ENCODE results near the gene IRF9.

Gene IRF9

GRCh38 chr14:24147761-24148428 is 13.2 kb upstream of the IRF9 start:
- no peak for DNase-seq (ENCODE audit: low read depth in 2 of 2)

DNA sequence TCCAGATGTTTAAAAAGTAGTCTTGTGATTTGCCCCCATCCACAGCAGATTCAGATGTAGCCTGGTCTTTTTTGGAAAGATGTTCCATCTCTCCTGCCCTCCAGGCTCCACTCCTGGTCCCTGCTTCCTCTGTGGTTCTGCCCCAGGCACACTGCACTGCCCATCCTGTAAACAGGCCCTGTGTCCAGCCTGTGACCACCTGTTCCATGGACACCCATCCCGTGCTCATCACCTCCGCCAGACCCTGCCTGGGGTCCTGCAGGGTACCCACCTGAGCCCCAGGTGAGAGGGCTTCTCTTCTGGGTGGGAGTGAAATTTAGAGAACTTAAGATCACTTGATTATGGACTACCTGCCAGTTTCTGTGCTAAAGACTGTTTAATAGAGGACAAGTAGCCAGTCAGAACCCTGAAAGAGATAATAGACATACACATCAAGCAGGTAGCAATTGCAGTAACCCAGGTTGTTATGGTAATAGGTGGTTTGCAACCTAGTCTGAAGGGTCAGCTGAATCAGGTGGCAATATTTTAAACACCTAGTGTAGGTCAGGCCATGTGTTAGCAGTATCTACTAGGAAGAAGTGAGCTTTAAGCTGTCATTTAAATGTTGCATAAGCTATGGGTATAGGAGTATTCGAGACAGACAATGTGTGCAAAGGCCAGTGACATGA is 11.6 kb upstream of the IRF9 start:
- no peak for DNase-seq (ENCODE audit: low read depth in 2 of 2)

GRCh38 chr14:24150061-24150460 is 11.0 kb upstream of the IRF9 start:
- no peak for DNase-seq (ENCODE audit: low read depth in 2 of 2)

DNA sequence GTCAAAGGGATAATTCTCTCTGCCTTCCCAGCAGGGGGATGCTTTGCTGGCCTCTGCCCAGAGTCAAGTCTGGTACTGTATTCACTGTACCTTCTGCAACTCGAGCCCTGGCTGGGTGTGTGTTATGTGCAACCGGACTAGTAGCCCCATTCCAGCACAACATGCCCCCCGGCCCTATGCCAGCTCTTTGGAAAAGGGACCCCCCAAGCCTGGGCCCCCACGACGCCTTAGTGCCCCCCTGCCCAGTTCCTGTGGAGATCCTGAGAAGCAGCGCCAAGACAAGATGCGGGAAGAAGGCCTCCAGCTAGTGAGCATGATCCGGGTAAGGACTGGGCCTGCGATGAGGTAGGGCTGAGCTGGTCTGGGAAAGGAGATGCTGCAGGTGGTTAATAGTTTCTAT is 10.5 kb upstream of the IRF9 start:
- no peak for DNase-seq (ENCODE audit: low read depth in 2 of 2)

GRCh38 chr14:24150993-24151392 is 10.1 kb upstream of the IRF9 start:
- no peak for DNase-seq (ENCODE audit: low read depth in 2 of 2)

- DNase-seq (ENCODE audit: low read depth in 2 of 2), result no peak
These were observed 9.5 kb upstream of the IRF9 start for GRCh38 chr14:24151404-24152080.

GRCh38 chr14:24155100-24155499 is 6.0 kb upstream of the IRF9 start:
- no peak for DNase-seq (ENCODE audit: low read depth in 2 of 2)

GRCh38 chr14:24156840-24157239 is 4.2 kb upstream of the IRF9 start:
- DNase-seq (ENCODE audit: low read depth in 2 of 2), result no peak

GRCh38 chr14:24157331-24157730 is 3.7 kb upstream of the IRF9 start:
- DNase-seq (ENCODE audit: low read depth in 2 of 2), result no peak

DNA sequence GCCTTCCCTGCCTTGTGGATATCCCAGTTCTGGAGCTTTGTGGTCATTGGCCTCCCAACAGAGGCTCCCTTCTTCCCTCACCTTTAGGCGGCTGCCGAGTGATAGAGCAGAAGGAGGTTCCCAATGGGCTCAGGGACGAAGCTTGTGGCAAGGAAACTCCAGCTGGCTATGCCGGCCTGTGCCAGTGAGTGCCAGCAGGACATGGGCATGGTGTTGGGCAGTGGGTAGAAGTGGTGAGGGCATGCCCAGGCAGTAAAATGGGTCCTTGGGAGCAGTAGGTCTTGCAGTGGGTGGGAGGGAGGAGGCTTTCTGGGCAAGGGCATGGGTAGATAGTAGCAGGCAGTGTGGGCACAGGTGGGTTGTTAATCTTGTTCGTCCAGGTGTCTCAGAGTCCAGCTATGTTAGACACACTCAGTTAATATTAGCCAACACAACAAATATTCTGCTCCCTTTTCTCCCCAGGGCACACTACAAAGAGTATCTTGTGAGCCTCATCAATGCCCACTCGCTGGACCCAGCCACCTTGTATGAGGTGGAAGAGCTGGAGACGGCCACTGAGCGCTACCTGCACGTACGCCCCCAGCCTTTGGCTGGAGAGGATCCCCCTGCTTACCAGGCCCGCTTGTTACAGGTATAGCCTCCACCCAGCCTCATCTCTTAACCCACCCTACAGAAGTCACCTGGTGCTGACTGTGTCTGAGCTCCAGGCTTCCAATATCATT is 1.1 kb upstream of the IRF9 start:
- DNase-seq (ENCODE audit: low read depth in 2 of 2), result no peak

DNA sequence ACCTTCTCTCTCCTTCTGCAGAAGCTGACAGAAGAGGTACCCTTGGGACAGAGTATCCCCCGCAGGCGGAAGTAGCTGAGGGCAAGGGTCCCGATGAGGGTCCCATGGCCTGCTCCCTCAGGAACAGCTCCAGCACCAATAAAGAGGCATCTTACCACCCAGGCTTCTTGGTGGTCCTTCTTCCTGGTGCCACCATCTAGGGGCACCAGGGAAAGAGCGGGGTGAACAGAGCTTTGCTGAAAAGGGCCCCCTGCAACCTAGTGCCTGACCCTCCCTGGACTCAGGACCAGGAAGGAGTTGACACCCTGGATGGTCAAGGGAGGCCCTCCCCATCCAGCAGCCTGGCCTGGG is 591 bp upstream of the IRF9 start:
- DNase-seq (ENCODE audit: low read depth in 2 of 2), result no peak

DNA sequence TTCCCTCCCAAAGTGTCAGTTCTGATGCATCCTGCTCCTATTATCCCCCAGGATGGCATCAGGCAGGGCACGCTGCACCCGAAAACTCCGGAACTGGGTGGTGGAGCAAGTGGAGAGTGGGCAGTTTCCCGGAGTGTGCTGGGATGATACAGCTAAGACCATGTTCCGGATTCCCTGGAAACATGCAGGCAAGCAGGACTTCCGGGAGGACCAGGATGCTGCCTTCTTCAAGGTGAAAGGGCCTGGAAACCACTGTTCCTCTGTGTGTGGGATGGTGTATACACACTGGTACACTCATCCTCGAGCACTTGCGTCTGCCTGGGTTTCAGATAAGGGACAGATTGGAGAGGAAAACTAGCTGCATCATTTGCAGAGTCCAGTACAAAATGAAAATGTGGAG is 1.0 kb downstream of the IRF9 start:
- DNase-seq (ENCODE audit: low read depth in 2 of 2), result no peak

GRCh38 chr14:24164518-24164991 is 3.5 kb downstream of the IRF9 start:
- DNase-seq (ENCODE audit: low read depth in 2 of 2), result no peak

- DNase-seq (ENCODE audit: low read depth in 2 of 2), result no peak
These were observed 4.7 kb downstream of the IRF9 start for GRCh38 chr14:24165785-24166184.

GRCh38 chr14:24167469-24168114 is 6.5 kb downstream of the IRF9 start:
- no peak for DNase-seq (ENCODE audit: low read depth in 2 of 2)

- peak; percentile 41 to 43 for DNase-seq (ENCODE audit: low read depth in 2 of 2)
These were observed 10.6 kb downstream of the IRF9 start, which contains the start of gene REC8 for GRCh38 chr14:24171422-24172260. Gene REC8, plus strand, starts transcription at chr14:24172080. Its CDS starts 473 bp downstream, at chr14:24172553.

GRCh38 chr14:24172261-24172860 is 11.3 kb downstream of the IRF9 start:
- DNase-seq (ENCODE audit: low read depth in 2 of 2), result no peak

DNA sequence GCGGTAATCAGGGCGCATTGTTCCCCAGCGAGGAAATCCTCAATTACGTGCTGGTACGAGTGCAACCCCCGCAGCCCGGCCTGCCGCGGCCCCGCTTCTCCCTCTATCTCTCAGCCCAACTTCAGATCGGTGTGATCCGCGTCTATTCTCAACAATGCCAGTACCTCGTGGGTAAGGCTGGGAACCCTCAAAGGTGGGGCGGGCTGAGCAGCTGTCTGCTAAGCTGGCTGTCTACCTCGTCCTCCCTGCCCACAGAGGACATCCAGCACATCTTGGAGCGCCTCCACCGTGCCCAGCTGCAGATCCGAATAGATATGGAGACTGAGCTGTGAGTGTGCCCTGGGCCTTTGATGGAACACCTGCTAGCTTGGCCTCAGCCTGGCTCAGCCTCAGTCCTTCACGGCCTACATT is 11.8 kb downstream of the IRF9 start:
- DNase-seq (ENCODE audit: low read depth in 2 of 2), result no peak

DNA sequence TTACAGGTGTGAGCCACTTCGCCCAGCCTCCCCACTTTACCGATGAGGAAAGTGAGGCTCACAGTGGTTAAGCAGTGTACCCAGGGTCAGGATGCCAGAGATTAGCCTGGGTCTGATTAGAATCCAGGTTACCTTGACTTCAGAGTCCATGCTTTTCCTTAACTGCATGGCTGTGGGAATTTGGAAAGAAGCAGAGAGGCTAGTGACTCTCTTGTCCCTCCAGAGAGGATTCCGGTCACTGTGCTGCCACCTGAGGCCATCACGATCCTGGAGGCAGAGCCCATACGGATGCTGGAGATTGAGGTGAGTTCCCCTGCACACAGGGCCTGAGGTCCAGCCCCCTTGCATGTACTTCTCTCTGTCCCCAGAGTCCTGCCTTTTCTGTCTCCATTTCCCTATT is 15.5 kb downstream of the IRF9 start:
- DNase-seq (ENCODE audit: low read depth in 2 of 2), result no peak

GRCh38 chr14:24177041-24177825 is 16.2 kb downstream of the IRF9 start:
- no peak for DNase-seq (ENCODE audit: low read depth in 2 of 2)

Data from stimulated activated CD8-positive, alpha-beta memory T cell treated with anti-CD3 and anti-CD28 coated beads, Interleukin-15, amount 100 ng/mL, for 4 hours (primary cell).